Endothelial cell of umbilical vein (primary cell): ENCODE data around the gene SPC25. TPM values are rescaled to one million over a fixed set of nuclear protein-coding genes. Genes with fewer than 3 reads are reported as not detected.

ENCODE experiments used
- BruUV-seq: library from RNA; stranded (reverse); fragments of 400-500 nt; replicated peaks from 2 replicates; lab custom pipeline; 2021; lab: Mats Ljungman, UMichigan
- CTCF ChIA-PET: fragments of 300-600, 350-600 bp; sonication (Branson Sonifier 250); formaldehyde crosslinking; loops from one replicate; lab custom pipeline; 2021; ENCODE audit warnings: antibody characterized with exemption, inconsistent platforms; lab: Charles Lee
- POLR2A ChIA-PET: fragments of 300-600, 350-600 bp; sonication (Branson Sonifier 250); formaldehyde crosslinking; loops from one replicate; lab custom pipeline; 2021; ENCODE audit warnings: antibody characterized with exemption, inconsistent platforms; lab: Charles Lee
- DNase-seq: peaks from one replicate; pipeline ENCODE4 v3.0.0-alpha.2; 2011; ENCODE audit warnings: low read depth, low spot score
- FAIRE-seq: peaks from 2 replicates; lab custom pipeline; 2011; peaks lifted over from hg19 to GRCh38; lab: Jason Lieb, UNC
- H2AFZ ChIP-seq: 2 replicates; pipeline ENCODE4 v1.6.0; 2012; ENCODE audit warnings: low read depth, low read length, control low read depth, inconsistent platforms
- H3K27ac ChIP-seq: 2 replicates; pipeline ENCODE4 v1.5.1; 2011; ENCODE audit warnings: low read depth, mild to moderate bottlenecking, control low read depth, low read length, moderate library complexity; ENCODE audit not compliant: insufficient read depth
- H3K27me3 ChIP-seq, 2 experiments: 2 replicates each; pipeline versions ENCODE4 v1.6.0 to v1.6.1; 2011; ENCODE audit warnings: low read length in 2 of 2, mixed read lengths in 1 of 2; ENCODE audit not compliant: control insufficient read depth in 2 of 2, insufficient read depth in 2 of 2
- H3K36me3 ChIP-seq, 2 experiments: 2 replicates in 1 of 2; 3 replicates in 1 of 2; pipeline ENCODE4 v1.5.1; 2011; ENCODE audit warnings: low read length in 2 of 2, mild to moderate bottlenecking in 1 of 2, moderate library complexity in 1 of 2; ENCODE audit not compliant: control insufficient read depth in 2 of 2, insufficient read depth in 2 of 2; ENCODE audit errors: extremely low read depth in 1 of 2
- H3K4me1 ChIP-seq: 3 replicates; pipeline ENCODE4 v1.5.1; 2011; ENCODE audit warnings: mild to moderate bottlenecking, low read length; ENCODE audit not compliant: control insufficient read depth, insufficient read depth; ENCODE audit errors: extremely low read depth
- H3K4me2 ChIP-seq: 2 replicates; pipeline ENCODE4 v1.6.1; 2011; ENCODE audit warnings: low read length, control low read depth, mixed read lengths; ENCODE audit not compliant: insufficient read depth
- H3K4me3 ChIP-seq, 3 experiments: fragments of 200-600 bp in 1 of 3; sonication (generic), shearing (Covaris generic) in 1 of 3; replicated peaks in 1 of 3; 2 replicates each; pipeline ENCODE4 v1.5.1; 2011 to 2016; ENCODE audit warnings: control low read depth in 3 of 3, low read length in 3 of 3, mild to moderate bottlenecking in 2 of 3, inconsistent platforms in 1 of 3, low read depth in 1 of 3, moderate library complexity in 1 of 3; ENCODE audit not compliant: insufficient read depth in 1 of 3
- H3K79me2 ChIP-seq: 2 replicates; pipeline ENCODE4 v1.6.0; 2012; ENCODE audit warnings: low read length, inconsistent platforms; ENCODE audit not compliant: control insufficient read depth, insufficient read depth
- H3K9ac ChIP-seq: replicated peaks from 2 replicates; pipeline ENCODE3; 2011; ENCODE audit warnings: low read length, control low read depth; ENCODE audit not compliant: insufficient read depth; ENCODE audit errors: extremely low read depth
- H3K9me1 ChIP-seq: replicated peaks from 3 replicates; pipeline ENCODE4 v1.6.0; 2011; ENCODE audit warnings: mild to moderate bottlenecking, low read length; ENCODE audit not compliant: control insufficient read depth, insufficient read depth; ENCODE audit errors: extremely low read depth
- H3K9me3 ChIP-seq: replicated peaks from 2 replicates; pipeline ENCODE4 v1.5.1; 2012; ENCODE audit warnings: low read length, inconsistent platforms; ENCODE audit not compliant: control insufficient read depth, insufficient read depth
- H4K20me1 ChIP-seq: replicated peaks from 2 replicates; pipeline ENCODE3; 2011; ENCODE audit warnings: mild to moderate bottlenecking, low read length; ENCODE audit not compliant: control insufficient read depth, insufficient read depth; ENCODE audit errors: extremely low read depth
- EZH2 ChIP-seq: IDR thresholded peaks from 2 replicates; pipeline ENCODE4 v1.6.1; 2012; ENCODE audit warnings: borderline replicate concordance, low read depth, mild to moderate bottlenecking, moderate library complexity, low read length, inconsistent platforms; ENCODE audit not compliant: severe bottlenecking
- FOS ChIP-seq: IDR thresholded peaks from 2 replicates; pipeline ENCODE4 v1.6.1; 2011; ENCODE audit warnings: mild to moderate bottlenecking, low read length, moderate library complexity, borderline replicate concordance; ENCODE audit not compliant: insufficient read depth
- GATA2 ChIP-seq: IDR thresholded peaks from 2 replicates; pipeline ENCODE4 v1.7.0; 2011; ENCODE audit warnings: low read depth, mild to moderate bottlenecking, moderate library complexity, mixed read lengths, low read length; ENCODE audit not compliant: insufficient read length, insufficient read depth
- JUN ChIP-seq: IDR thresholded peaks from 2 replicates; pipeline ENCODE4 v1.6.1; 2011; ENCODE audit warnings: borderline replicate concordance, low read depth; ENCODE audit not compliant: insufficient read length, insufficient read depth
- MYC ChIP-seq: IDR thresholded peaks from one replicate; pipeline ENCODE4 v1.6.1; 2011; ENCODE audit warnings: mild to moderate bottlenecking, low read depth, low read length
- POLR2A ChIP-seq: IDR thresholded peaks from 2 replicates; pipeline ENCODE4 v1.6.1; 2012; ENCODE audit warnings: low read depth, mild to moderate bottlenecking, control low read depth, low read length
- POLR2AphosphoS5 ChIP-seq: IDR thresholded peaks from 2 replicates; pipeline ENCODE4 v1.6.1; 2012; ENCODE audit warnings: low read depth, mild to moderate bottlenecking, control low read depth, low read length, moderate library complexity; ENCODE audit not compliant: insufficient read depth
- dilution Hi-C: fragments of 300-500 bp; cut with MboI; formaldehyde crosslinking; loops from one replicate; pipeline ENCODE4 v1.15.0; 2019; ENCODE audit warnings: low sequenced_read_pairs; ENCODE audit not compliant: extremely low pct_ligation_motif_present
- intact Hi-C: fragments of 100-400 bp; cut with micrococcal nuclease; formaldehyde crosslinking; loops from one replicate; pipeline ENCODE4 v1.10.0; 2022
- polyA plus RNA-seq, 4 experiments: library from polyadenylated mRNA; depleted of rRNA in 3 of 4; stranded (reverse) in 3 of 4; unstranded in 1 of 4; fragments of >200 nt; gene quantifications; 2 replicates each; pipeline versions ENCODE4 v1.2.1 to v1.2.3, GENCODE V29; 2011 to 2012; ENCODE audit warnings: missing spikeins in 1 of 4
- total RNA-seq: library from RNA; stranded (reverse); gene quantifications from 2 replicates; pipeline ENCODE4 v1.2.3, GENCODE V29; 2021
- TF ChIP-seq, protein P1 (sequence below): IDR thresholded peaks from 2 replicates; pipeline ENCODE4 v1.6.1; 2011; ENCODE audit not compliant: insufficient read depth, insufficient read length
- TF ChIP-seq, protein P2 (sequence below), 2 donors: IDR thresholded peaks; 1 replicate in 1 of 2; 2 replicates in 1 of 2; pipeline ENCODE4 v1.5.1; 2011; ENCODE audit warnings: low read length in 2 of 2, mild to moderate bottlenecking in 2 of 2, moderate library complexity in 2 of 2, control low read depth in 1 of 2, inconsistent platforms in 1 of 2, low read depth in 1 of 2; ENCODE audit not compliant: insufficient read depth in 1 of 2; ENCODE audit errors: extremely low read depth in 1 of 2

Gene SPC25
- total and polyA plus RNA-seq, 2 donors (not counting 3 experiments of a cell fraction or from before 2014, with no cell fraction given) = 10.1 to 24.2 TPM

DNA sequence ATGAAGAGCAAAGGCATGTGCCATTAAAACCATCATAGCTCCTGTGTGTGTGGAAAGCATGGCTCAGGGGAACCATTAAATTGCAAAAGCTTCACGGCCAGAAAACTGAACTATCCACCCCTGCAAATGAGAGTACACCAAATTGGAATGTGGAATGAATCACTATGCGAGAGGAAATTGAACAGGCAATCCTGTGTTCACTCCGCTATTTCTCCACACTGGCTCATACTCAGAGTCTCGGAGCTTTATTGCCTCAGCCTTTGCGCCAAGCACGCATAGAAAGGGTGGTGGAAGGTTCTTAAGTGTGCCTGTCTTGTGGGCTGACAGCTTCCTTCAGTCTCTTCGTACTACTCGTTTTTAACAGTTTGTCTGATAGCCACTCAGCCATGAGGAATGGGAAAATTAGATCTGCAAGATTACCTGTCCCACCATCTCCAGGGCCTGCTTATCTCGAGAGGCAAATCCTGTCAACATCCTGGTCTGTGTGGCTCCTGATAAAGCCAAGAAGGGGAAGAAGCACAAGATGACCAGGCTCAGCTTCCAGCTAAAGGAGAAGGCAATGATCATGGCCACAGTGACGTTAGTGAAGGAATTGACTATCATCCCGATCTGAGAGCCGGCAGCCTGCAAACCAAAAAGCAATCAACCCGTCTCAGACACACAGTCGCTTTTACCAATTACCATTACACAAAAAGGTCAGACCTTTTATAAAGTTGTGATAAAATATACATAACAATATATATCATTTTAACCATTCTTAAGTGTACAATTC lies 45.8 kb upstream of the SPC25 start:
- BruUV-seq = no TSS peak
- POLR2A ChIA-PET = no interaction called here
- TF ChIP-seq EZH2 (no peak), GATA2 (peak; percentile 26)
- TF ChIP-seq, protein P1, sequence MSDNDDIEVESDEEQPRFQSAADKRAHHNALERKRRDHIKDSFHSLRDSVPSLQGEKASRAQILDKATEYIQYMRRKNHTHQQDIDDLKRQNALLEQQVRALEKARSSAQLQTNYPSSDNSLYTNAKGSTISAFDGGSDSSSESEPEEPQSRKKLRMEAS = no peak
- H3K9ac ChIP-seq = no peak overlapping the region
- no peaks in the 10 kb centered on the region for H3K4me1 ChIP-seq
- H3K4me3 ChIP-seq = no peak overlapping the region
- no peaks in the 10 kb centered on the region for H3K9me3 ChIP-seq
- DNase-seq (peak; percentile 27), FAIRE-seq (no peak)
- dilution Hi-C loops = no loop called here
- no peaks in the 10 kb centered on the region for H3K9me1 ChIP-seq
- no peaks in the 10 kb centered on the region for H3K36me3 ChIP-seq
- intact Hi-C loops = no loop called here
- no peaks in the 10 kb centered on the region for H3K79me2 ChIP-seq
- H2AFZ ChIP-seq = peak overlapping the region; percentile 75
- no peak overlapping the region for H3K4me2 ChIP-seq
- CTCF ChIA-PET = interaction anchor here (0.6 to 2.3 kb wide), 9 partner anchors 10 to 591 kb away, joined by 3 to 10 read pairs (median 4); no protein-coding TSS in a partner anchor
- H3K27ac ChIP-seq = no peak overlapping the region
- no peaks in the 10 kb centered on the region for H3K27me3 ChIP-seq
- H4K20me1 ChIP-seq = no peaks in the 10 kb centered on the region

DNA sequence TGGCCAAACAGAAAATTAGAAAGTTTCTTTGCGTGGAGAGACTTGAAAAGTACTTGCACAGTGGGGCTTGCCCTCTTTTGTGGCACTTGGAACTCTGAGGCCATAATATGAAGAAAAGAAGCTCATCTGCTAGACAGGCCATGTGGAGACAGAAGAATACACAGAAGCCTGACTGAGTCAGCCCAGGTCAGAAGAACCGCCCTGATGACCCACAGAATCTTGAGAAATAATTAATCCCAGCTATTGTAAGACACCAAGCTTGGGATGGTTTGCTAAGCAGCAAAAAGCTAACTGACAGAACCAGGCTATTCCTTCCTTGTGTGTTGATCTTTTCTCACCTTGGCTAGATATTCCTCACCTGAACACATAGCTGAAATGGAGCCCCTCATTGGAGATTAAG lies 44.6 kb upstream of the SPC25 start:
- H3K27ac ChIP-seq = no peak overlapping the region
- FAIRE-seq = no peak
- CTCF ChIA-PET = interaction anchor here (1.0 to 2.3 kb wide), 5 partner anchors 9 to 287 kb away, joined by 3 to 10 read pairs (median 5); no protein-coding TSS in a partner anchor
- no peaks in the 10 kb centered on the region for H3K79me2 ChIP-seq
- no peak overlapping the region for H3K9ac ChIP-seq
- H3K4me3 ChIP-seq = no peak overlapping the region
- no TSS peak for BruUV-seq
- TF ChIP-seq EZH2 (no peak), MYC (no peak), GATA2 (no peak), POLR2AphosphoS5 (no peak), JUN (no peak), FOS (no peak), POLR2A (no peak)
- TF ChIP-seq, protein P1 = no peak
- TF ChIP-seq, protein P2, sequence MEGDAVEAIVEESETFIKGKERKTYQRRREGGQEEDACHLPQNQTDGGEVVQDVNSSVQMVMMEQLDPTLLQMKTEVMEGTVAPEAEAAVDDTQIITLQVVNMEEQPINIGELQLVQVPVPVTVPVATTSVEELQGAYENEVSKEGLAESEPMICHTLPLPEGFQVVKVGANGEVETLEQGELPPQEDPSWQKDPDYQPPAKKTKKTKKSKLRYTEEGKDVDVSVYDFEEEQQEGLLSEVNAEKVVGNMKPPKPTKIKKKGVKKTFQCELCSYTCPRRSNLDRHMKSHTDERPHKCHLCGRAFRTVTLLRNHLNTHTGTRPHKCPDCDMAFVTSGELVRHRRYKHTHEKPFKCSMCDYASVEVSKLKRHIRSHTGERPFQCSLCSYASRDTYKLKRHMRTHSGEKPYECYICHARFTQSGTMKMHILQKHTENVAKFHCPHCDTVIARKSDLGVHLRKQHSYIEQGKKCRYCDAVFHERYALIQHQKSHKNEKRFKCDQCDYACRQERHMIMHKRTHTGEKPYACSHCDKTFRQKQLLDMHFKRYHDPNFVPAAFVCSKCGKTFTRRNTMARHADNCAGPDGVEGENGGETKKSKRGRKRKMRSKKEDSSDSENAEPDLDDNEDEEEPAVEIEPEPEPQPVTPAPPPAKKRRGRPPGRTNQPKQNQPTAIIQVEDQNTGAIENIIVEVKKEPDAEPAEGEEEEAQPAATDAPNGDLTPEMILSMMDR (IDR thresholded peaks at IDR 0.05; ENCODE audit: extremely low read depth in 1 of 2, insufficient read depth in 1 of 2, low read depth in 1 of 2, low read length in 2 of 2) = no peak
- no peaks in the 10 kb centered on the region for H3K27me3 ChIP-seq
- H3K4me2 ChIP-seq = no peak overlapping the region
- H2AFZ ChIP-seq = no peak overlapping the region
- no peaks in the 10 kb centered on the region for H3K36me3 ChIP-seq
- dilution Hi-C loops = no loop called here
- no peaks in the 10 kb centered on the region for H4K20me1 ChIP-seq
- H3K9me3 ChIP-seq = no peaks in the 10 kb centered on the region
- H3K9me1 ChIP-seq = no peaks in the 10 kb centered on the region
- no peaks in the 10 kb centered on the region for H3K4me1 ChIP-seq
- DNase-seq = no peak
- intact Hi-C loops = no loop called here
- POLR2A ChIA-PET = no interaction called here
